Spleen (tissue), 11 donors: Measurements from ENCODE around the gene DNAJC25. TPM values are rescaled to one million over a fixed set of nuclear protein-coding genes. Genes with fewer than 3 reads are reported as not detected.

Experiments
- DNase-seq: peaks from one replicate; pipeline ENCODE4 v3.0.0-alpha.2; 2020
- H3K27ac ChIP-seq, 8 donors: fragments of 200-600 bp; sonication (generic) in 7 of 8; 1 replicate in 4 of 8; 2 replicates in 4 of 8; pipeline versions ENCODE4 v1.5.0 to v1.8.0; 2016 to 2021; ENCODE audit warnings: inconsistent platforms in 4 of 8, mild to moderate bottlenecking in 4 of 8, moderate library complexity in 1 of 8
- H3K27me3 ChIP-seq, 7 donors: fragments of 200-600 bp; sonication (generic) in 6 of 7; replicated peaks in 1 of 7; 1 replicate in 4 of 7; 2 replicates in 3 of 7; pipeline versions ENCODE4 v1.5.0 to v1.8.0; 2016 to 2021; ENCODE audit warnings: inconsistent platforms in 3 of 7, mild to moderate bottlenecking in 1 of 7
- H3K36me3 ChIP-seq, 6 donors: fragments of 200-600 bp; sonication (generic) in 5 of 6; 1 replicate in 4 of 6; 2 replicates in 2 of 6; pipeline versions ENCODE4 v1.5.0 to v1.8.0; 2016 to 2021; ENCODE audit warnings: inconsistent platforms in 2 of 6
- H3K4me1 ChIP-seq, 6 donors: fragments of 200-600 bp; sonication (generic) in 5 of 6; 1 replicate in 3 of 6; 2 replicates in 3 of 6; pipeline versions ENCODE4 v1.5.0 to v1.8.0; 2016 to 2021; ENCODE audit warnings: inconsistent platforms in 3 of 6
- H3K4me3 ChIP-seq, 8 donors: fragments of 200-600 bp; sonication (generic) in 7 of 8; 1 replicate in 4 of 8; 2 replicates in 4 of 8; pipeline versions ENCODE4 v1.5.0 to v1.8.0; 2016 to 2021; ENCODE audit warnings: inconsistent platforms in 4 of 8, mild to moderate bottlenecking in 4 of 8, moderate library complexity in 2 of 8
- H3K9me3 ChIP-seq, 8 donors: fragments of 200-600 bp; sonication (generic) in 7 of 8; 1 replicate in 4 of 8; 2 replicates in 4 of 8; pipeline versions ENCODE4 v1.5.0 to v1.8.0; 2016 to 2021; ENCODE audit warnings: inconsistent platforms in 4 of 8
- POLR2A ChIP-seq, 3 donors: fragments of 450-650 bp; IDR thresholded peaks; one replicate each; pipeline ENCODE4 v1.5.1; 2017; ENCODE audit warnings: antibody characterized with exemption in 3 of 3, mild to moderate bottlenecking in 1 of 3
- POLR2AphosphoS5 ChIP-seq, 3 donors: sonication (generic); formaldehyde crosslinking; IDR thresholded peaks; one replicate each; pipeline ENCODE4 v1.5.1; 2017; ENCODE audit warnings: antibody characterized with exemption in 3 of 3
- WGBS, 5 donors: extraction: QIAGEN DNeasy Blood & Tissue Kit in 3 of 5; methylation state at CpG; one replicate each; pipeline versions ENCODE4 v1.1.5 to v1.1.7; 2013 to 2018; 5-methylcytosine and 5-hydroxymethylcytosine counted together
- intact Hi-C: fragments of 100-400 bp; cut with DNase I; formaldehyde crosslinking; loops from one replicate; pipeline ENCODE4 v1.15.0; 2023; ENCODE audit warnings: low total_unique reads
- polyA plus RNA-seq, 3 donors: library from polyadenylated mRNA; stranded (reverse); fragments of 200-250 nt; gene quantifications; one replicate each; pipeline ENCODE4 v1.2.1, GENCODE V29; 2013
- total RNA-seq, 7 donors: library from RNA; depleted of rRNA in 3 of 7; stranded (reverse); fragments of >200 nt in 3 of 7; fragmentation: NEBNext Ultra II Directional in 4 of 7; extraction: Animal tissue kit (Norgen Biotek cat#: 25700) in 4 of 7; gene quantifications; one replicate each; pipeline versions ENCODE4 v1.1.0 to v1.2.1, GENCODE V29; 2016 to 2021
- TF ChIP-seq, protein P1 (sequence below), 11 experiments: fragments of 200-600 bp in 7 of 11; fragments of 450-650 bp in 4 of 11; sonication (generic) in 4 of 11; IDR thresholded peaks in 8 of 11; conservative IDR thresholded peaks in 3 of 11; 1 replicate in 7 of 11; 2 replicates in 4 of 11; pipeline versions ENCODE4 v1.4.0 to v1.8.0; 2016 to 2021; ENCODE audit warnings: antibody characterized with exemption in 11 of 11, inconsistent platforms in 4 of 11, mild to moderate bottlenecking in 1 of 11
- donor health status: healthy with polysubstance abuse.
- donor health status: DM: no; HTN: no; CAD: no; lungs with moderate emphysema.
- donor health status: DM: no; HTN: no; CAD: no.
- donor health status: Bipolar disorder and iron deficiency.
- donor health status: healthy.
- donor health status: DM: no; HTN: no; CAD: no.
- donor health status: DM: yes; HTN: yes; CAD: no.

Gene DNAJC25
- total and polyA plus RNA-seq, 10 donors: 3.1 to 6.0 (median 3.9) TPM

DNA sequence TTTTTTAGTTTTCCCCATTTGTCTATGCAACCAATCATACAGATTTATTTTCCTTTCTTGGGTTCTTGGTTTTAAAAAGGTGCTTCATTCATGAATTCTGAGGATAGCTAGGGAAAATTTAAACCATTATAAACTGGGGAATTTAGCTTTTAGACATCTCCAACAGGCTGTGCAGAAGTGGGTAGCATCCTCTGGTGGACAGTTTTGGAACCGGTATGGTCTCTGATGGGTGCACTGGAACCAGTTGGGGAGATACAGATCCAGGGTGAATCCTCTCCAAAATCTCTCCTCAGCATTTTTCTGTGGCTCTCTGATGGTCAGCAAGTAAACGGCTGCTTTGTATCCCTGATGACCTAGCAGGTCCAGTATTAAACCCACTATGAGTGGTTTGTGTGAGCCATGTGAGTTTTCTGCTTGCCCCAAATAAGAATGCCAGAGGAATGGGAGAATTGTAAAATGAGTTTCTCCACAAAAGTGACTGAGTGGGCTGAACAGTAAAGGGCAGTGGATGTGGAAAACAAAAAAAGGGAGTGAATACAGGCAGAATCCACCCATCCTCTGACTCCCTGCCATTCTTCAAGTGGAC, 9.1 kb upstream of the DNAJC25 start:
- no peak for DNase-seq
- no peak overlapping the region for H3K27ac ChIP-seq
- 23 to 47% (median 36%) methylated on average over 2 of the region's 2 CpGs for WGBS, 5 donors
- H3K9me3 ChIP-seq: no peaks in the 10 kb centered on the region
- peaks cover 0 to 8% (median 0%) of the 10 kb centered on the region in 7 donors for H3K27me3 ChIP-seq
- no peaks in the 10 kb centered on the region for H3K36me3 ChIP-seq
- TF ChIP-seq POLR2AphosphoS5 (IDR thresholded peaks at IDR 0.05) (no peak), POLR2A (IDR thresholded peaks at IDR 0.05) (no peak)
- TF ChIP-seq, protein P1, sequence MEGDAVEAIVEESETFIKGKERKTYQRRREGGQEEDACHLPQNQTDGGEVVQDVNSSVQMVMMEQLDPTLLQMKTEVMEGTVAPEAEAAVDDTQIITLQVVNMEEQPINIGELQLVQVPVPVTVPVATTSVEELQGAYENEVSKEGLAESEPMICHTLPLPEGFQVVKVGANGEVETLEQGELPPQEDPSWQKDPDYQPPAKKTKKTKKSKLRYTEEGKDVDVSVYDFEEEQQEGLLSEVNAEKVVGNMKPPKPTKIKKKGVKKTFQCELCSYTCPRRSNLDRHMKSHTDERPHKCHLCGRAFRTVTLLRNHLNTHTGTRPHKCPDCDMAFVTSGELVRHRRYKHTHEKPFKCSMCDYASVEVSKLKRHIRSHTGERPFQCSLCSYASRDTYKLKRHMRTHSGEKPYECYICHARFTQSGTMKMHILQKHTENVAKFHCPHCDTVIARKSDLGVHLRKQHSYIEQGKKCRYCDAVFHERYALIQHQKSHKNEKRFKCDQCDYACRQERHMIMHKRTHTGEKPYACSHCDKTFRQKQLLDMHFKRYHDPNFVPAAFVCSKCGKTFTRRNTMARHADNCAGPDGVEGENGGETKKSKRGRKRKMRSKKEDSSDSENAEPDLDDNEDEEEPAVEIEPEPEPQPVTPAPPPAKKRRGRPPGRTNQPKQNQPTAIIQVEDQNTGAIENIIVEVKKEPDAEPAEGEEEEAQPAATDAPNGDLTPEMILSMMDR (IDR thresholded peaks at IDR 0.05 in 8 of 11, conservative IDR thresholded peaks at IDR 0.05 in 3 of 11): peak in 7 of 11 experiments; percentile 31 to 76 (median 46)
- no peak overlapping the region for H3K4me3 ChIP-seq
- no peaks in the 10 kb centered on the region for H3K4me1 ChIP-seq
- intact Hi-C loops: no loop called here

GRCh38 chr9:111622626-111623025, 8.5 kb upstream of the DNAJC25 start:
- intact Hi-C loops: no loop called here

GRCh38 chr9:111627260-111627963, 3.7 kb upstream of the DNAJC25 start:
- 77 to 88% (median 84%) methylated on average over 7 of the region's 7 CpGs for WGBS, 5 donors
- Histone ChIP-seq H3K4me1 (peaks cover 5 to 18% (median 16%) of the 10 kb centered on the region in 6 donors), H3K9me3 (no peaks in the 10 kb centered on the region), H3K27ac (no peak overlapping the region), H3K36me3 (no peaks in the 10 kb centered on the region), H3K27me3 (no peaks in the 10 kb centered on the region), H3K4me3 (no peak overlapping the region)
- TF ChIP-seq, protein P1 (IDR thresholded peaks at IDR 0.05 in 8 of 11, conservative IDR thresholded peaks at IDR 0.05 in 3 of 11): no peak
- no peak for DNase-seq
- intact Hi-C loops: no loop called here

More at GRCh38 chr9:111622626-111623025, 8.5 kb upstream of the DNAJC25 start:
- TF ChIP-seq, protein P1 (IDR thresholded peaks at IDR 0.05 in 8 of 11, conservative IDR thresholded peaks at IDR 0.05 in 3 of 11): no peak
- peak in 1 of 3 donors; percentile 30 for TF ChIP-seq POLR2AphosphoS5 (IDR thresholded peaks at IDR 0.05)
- TF ChIP-seq POLR2A (IDR thresholded peaks at IDR 0.05): no peak
- Histone ChIP-seq H3K36me3 (no peaks in the 10 kb centered on the region), H3K4me1 (no peaks in the 10 kb centered on the region), H3K9me3 (no peaks in the 10 kb centered on the region), H3K4me3 (no peak overlapping the region), H3K27me3 (peaks cover 0 to 8% (median 0%) of the 10 kb centered on the region in 7 donors), H3K27ac (no peak overlapping the region)
- 69 to 87% (median 75%) methylated on average over 3 of the region's 3 CpGs for WGBS, 5 donors
- no peak for DNase-seq

GRCh38 chr9:111628411-111628810, 2.7 kb upstream of the DNAJC25 start:
- H3K4me3 ChIP-seq: no peak overlapping the region
- H3K27ac ChIP-seq: no peak overlapping the region
- peaks cover 5 to 28% (median 25%) of the 10 kb centered on the region in 6 donors for H3K4me1 ChIP-seq
- intact Hi-C loops: no loop called here
- H3K9me3 ChIP-seq: no peaks in the 10 kb centered on the region
- TF ChIP-seq POLR2A (IDR thresholded peaks at IDR 0.05) (no peak), POLR2AphosphoS5 (IDR thresholded peaks at IDR 0.05) (no peak)
- TF ChIP-seq, protein P1 (IDR thresholded peaks at IDR 0.05 in 8 of 11, conservative IDR thresholded peaks at IDR 0.05 in 3 of 11): no peak
- DNase-seq: no peak
- 78 to 87% (median 81%) methylated on average over 7 of the region's 7 CpGs for WGBS, 5 donors
- no peaks in the 10 kb centered on the region for H3K36me3 ChIP-seq
- H3K27me3 ChIP-seq: no peaks in the 10 kb centered on the region
